Smooth muscle cell (in vitro differentiated cells): ENCODE results near the gene HNRNPCL1. TPM values are rescaled to one million over a fixed set of nuclear protein-coding genes. Genes with fewer than 3 reads are reported as not detected.
"Not testable (repeated sequence)": the region's sequence is repeated elsewhere in the genome, so short reads cannot be mapped to it uniquely, and the experiment has no call there.

ENCODE experiments used
- DNase-seq: peaks from one replicate; lab custom pipeline; 2025; ENCODE audit not compliant: unreplicated experiment; lab: John Stamatoyannopoulos, UW
- H2AFZ ChIP-seq: fragments of 200-600 bp; sonication (generic); 2 replicates; pipeline ENCODE4 v1.6.0; 2016; ENCODE audit warnings: antibody characterized with exemption, low read depth, mild to moderate bottlenecking
- H3F3A ChIP-seq: fragments of 200-600 bp; sonication (generic); 2 replicates; pipeline ENCODE4 v1.6.0; 2017; ENCODE audit warnings: antibody characterized with exemption, low read depth
- H3K27ac ChIP-seq: fragments of 200-600 bp; sonication (generic); 2 replicates; pipeline ENCODE4 v1.5.1; 2016; ENCODE audit warnings: low read depth, mild to moderate bottlenecking
- H3K27me3 ChIP-seq: fragments of 200-600 bp; sonication (generic); 2 replicates; pipeline ENCODE4 v1.6.1; 2016; ENCODE audit warnings: low read depth, mild to moderate bottlenecking
- H3K36me3 ChIP-seq: fragments of 200-600 bp; sonication (generic); 2 replicates; pipeline ENCODE4 v1.5.1; 2016; ENCODE audit warnings: low read depth
- H3K4me1 ChIP-seq: fragments of 200-600 bp; sonication (generic); 2 replicates; pipeline ENCODE4 v1.5.1; 2016; ENCODE audit warnings: low read depth
- H3K4me2 ChIP-seq: fragments of 200-600 bp; sonication (generic); 2 replicates; pipeline ENCODE4 v1.6.0; 2016; ENCODE audit warnings: mild to moderate bottlenecking
- H3K4me3 ChIP-seq: fragments of 200-600 bp; sonication (generic); 2 replicates; pipeline ENCODE4 v1.5.1; 2016; ENCODE audit warnings: mild to moderate bottlenecking
- H3K79me2 ChIP-seq: fragments of 200-600 bp; sonication (generic); 2 replicates; pipeline ENCODE4 v1.6.0; 2016; ENCODE audit warnings: low read depth, mild to moderate bottlenecking
- H3K9ac ChIP-seq: fragments of 200-600 bp; sonication (generic); 2 replicates; pipeline ENCODE4 v1.6.0; 2016; ENCODE audit warnings: low read depth
- H3K9me3 ChIP-seq: fragments of 200-600 bp; sonication (generic); replicated peaks from 2 replicates; pipeline ENCODE4 v1.5.1; 2016; ENCODE audit warnings: low read depth
- H4K20me1 ChIP-seq: fragments of 200-600 bp; sonication (generic); 2 replicates; pipeline ENCODE4 v1.6.0; 2016; ENCODE audit warnings: low read depth
- WGBS: methylation state at CpG from one replicate; pipeline ENCODE4 v1.1.7; 2016; ENCODE audit warnings: low lambda C conversion rate; 5-methylcytosine and 5-hydroxymethylcytosine counted together
- polyA plus RNA-seq: library from polyadenylated mRNA; unstranded; fragments of >200 nt; fragmentation: Nextera tagmentation; extraction: Ambion mirVana; gene quantifications from 2 replicates; pipeline ENCODE4 v1.2.1, GENCODE V29; 2016
- total RNA-seq: library from RNA; depleted of rRNA; stranded (reverse); fragments of >200 nt; gene quantifications from 2 replicates; pipeline ENCODE4 v1.2.3, GENCODE V29; 2014
- TF ChIP-seq, protein P1 (sequence below): fragments of 200-600 bp; sonication (generic); IDR thresholded peaks from 2 replicates; pipeline ENCODE4 v1.5.1; 2017; ENCODE audit warnings: borderline replicate concordance, mild to moderate bottlenecking, antibody characterized with exemption; ENCODE audit not compliant: insufficient read depth, poor library complexity, severe bottlenecking

HNRNPCL1 gene
- total and polyA plus RNA-seq, 2 experiments from 2014 or later, result not detected

DNA sequence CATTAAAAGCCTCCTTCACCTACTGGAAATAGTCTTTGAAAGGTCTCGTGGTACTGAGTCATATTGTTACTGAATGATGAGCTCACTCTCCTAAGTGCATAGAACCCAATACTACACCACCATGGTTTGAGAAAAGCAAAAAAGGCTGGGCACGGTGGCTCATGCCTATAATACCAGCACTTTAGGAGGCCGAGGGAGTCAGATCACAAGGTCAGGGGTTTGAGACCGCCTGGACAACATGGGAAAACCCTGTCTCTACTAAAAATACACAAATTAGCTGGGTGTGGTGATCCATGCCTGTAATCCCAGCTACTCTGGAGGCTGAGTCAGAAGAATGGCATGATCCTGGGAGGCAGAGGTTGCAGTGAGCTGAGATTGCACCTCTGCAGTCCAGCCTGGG lies 3.3 kb upstream of the HNRNPCL1 start:
- no peak overlapping the region for H3K9ac ChIP-seq
- H3F3A ChIP-seq, result no peaks in the 10 kb centered on the region
- TF ChIP-seq, protein P1, sequence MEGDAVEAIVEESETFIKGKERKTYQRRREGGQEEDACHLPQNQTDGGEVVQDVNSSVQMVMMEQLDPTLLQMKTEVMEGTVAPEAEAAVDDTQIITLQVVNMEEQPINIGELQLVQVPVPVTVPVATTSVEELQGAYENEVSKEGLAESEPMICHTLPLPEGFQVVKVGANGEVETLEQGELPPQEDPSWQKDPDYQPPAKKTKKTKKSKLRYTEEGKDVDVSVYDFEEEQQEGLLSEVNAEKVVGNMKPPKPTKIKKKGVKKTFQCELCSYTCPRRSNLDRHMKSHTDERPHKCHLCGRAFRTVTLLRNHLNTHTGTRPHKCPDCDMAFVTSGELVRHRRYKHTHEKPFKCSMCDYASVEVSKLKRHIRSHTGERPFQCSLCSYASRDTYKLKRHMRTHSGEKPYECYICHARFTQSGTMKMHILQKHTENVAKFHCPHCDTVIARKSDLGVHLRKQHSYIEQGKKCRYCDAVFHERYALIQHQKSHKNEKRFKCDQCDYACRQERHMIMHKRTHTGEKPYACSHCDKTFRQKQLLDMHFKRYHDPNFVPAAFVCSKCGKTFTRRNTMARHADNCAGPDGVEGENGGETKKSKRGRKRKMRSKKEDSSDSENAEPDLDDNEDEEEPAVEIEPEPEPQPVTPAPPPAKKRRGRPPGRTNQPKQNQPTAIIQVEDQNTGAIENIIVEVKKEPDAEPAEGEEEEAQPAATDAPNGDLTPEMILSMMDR, result no peak
- H3K4me1 ChIP-seq, result no peaks in the 10 kb centered on the region
- no peak for DNase-seq
- no peaks in the 10 kb centered on the region for H4K20me1 ChIP-seq
- no peaks in the 10 kb centered on the region for H3K79me2 ChIP-seq
- H3K27ac ChIP-seq, result no peak overlapping the region
- no peaks in the 10 kb centered on the region for H3K36me3 ChIP-seq
- no peak overlapping the region for H3K4me2 ChIP-seq
- 46% methylated on average over 4 of the region's 4 CpGs for WGBS
- no peak overlapping the region for H2AFZ ChIP-seq
- no peak overlapping the region for H3K4me3 ChIP-seq
- H3K9me3 ChIP-seq, result peaks cover 3% of the 10 kb centered on the region
- no peaks in the 10 kb centered on the region for H3K27me3 ChIP-seq

DNA sequence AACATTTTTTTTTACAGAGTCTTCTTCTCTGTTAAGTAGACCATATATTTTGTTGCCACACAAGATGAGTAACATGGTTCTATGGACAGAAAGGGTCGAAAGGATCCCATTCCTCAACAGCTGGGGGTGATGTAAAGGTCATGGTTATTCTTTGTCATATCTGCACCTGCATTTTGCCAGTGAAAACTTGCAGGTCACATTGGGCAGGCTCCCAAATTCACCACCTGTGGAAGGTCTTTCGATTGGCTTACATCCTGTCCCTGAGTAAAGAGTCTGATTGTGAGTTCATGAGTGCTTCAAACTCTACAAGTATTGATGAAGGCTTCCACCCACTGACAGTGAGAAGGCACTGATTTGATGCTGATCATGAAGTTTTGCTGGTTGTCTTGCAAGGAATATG lies 15.3 kb downstream of the HNRNPCL1 start:
- not testable (repeated sequence) for H3K4me3 ChIP-seq, H3K79me2 ChIP-seq, H3K27ac ChIP-seq, H2AFZ ChIP-seq, H3K9me3 ChIP-seq, DNase-seq, H3F3A ChIP-seq, H3K4me2 ChIP-seq, H3K9ac ChIP-seq, H4K20me1 ChIP-seq, H3K36me3 ChIP-seq, H3K4me1 ChIP-seq, H3K27me3 ChIP-seq
- WGBS, result 58% methylated on average over 2 of the region's 2 CpGs

DNA sequence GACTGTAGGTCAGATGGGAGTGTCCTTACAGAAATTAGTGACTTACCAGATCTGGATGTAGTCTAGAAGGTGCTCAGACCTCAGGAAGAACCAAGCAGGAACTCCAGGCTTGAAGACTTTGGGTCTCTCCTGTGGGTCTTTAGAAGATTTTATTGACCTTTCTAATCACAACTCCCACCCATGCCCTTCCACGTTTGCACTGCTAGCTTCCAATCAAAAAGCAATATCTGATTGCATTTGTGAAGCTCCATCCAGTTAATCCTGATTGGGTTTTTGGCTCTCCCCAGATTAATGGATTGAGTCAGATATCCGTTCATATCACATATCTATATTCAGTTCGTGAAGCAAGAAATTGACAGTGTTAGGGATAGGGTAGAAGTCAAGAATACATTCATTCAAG lies 17.2 kb downstream of the HNRNPCL1 start, which contains the start of gene PRAMEF11:
PRAMEF11 (minus strand) TSS at position 101 of the 400 bp plus-strand sequence. CDS start 2,621 bp downstream, outside the sequence.
- not testable (repeated sequence) for H3K9ac ChIP-seq, H4K20me1 ChIP-seq, DNase-seq, H2AFZ ChIP-seq, H3F3A ChIP-seq, H3K27me3 ChIP-seq, H3K4me2 ChIP-seq, H3K27ac ChIP-seq, H3K79me2 ChIP-seq, H3K4me1 ChIP-seq, H3K4me3 ChIP-seq, H3K36me3 ChIP-seq, H3K9me3 ChIP-seq
- 38% methylated on average over 3 of the region's 3 CpGs for WGBS

DNA sequence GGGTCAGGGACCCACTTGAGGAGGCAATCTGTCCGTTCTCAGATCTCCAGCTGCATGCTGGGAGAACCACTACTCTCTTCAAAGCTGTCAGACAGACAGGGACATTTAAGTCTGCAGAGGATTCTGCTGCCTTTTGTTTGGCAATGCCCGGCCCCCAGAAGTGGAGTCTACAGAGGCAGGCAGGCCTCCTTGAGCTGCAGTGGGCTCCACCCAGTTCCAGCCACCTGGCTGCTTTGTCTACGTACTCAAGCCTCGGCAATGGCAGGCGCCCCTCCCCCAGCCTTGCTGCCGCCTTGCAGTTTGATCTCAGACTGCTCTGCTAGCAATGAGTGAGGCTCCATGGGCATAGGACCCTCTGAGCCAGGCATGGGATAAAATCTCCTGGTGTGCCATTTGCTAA lies 29.5 kb downstream of the HNRNPCL1 start:
- H4K20me1 ChIP-seq, H3K4me3 ChIP-seq, H3K4me2 ChIP-seq, H3K79me2 ChIP-seq, H3K9ac ChIP-seq, H3K9me3 ChIP-seq, DNase-seq, H3F3A ChIP-seq, H2AFZ ChIP-seq, H3K36me3 ChIP-seq, H3K27me3 ChIP-seq, H3K4me1 ChIP-seq, H3K27ac ChIP-seq: not testable (repeated sequence)
- 72% methylated on average over 6 of the region's 6 CpGs for WGBS

DNA sequence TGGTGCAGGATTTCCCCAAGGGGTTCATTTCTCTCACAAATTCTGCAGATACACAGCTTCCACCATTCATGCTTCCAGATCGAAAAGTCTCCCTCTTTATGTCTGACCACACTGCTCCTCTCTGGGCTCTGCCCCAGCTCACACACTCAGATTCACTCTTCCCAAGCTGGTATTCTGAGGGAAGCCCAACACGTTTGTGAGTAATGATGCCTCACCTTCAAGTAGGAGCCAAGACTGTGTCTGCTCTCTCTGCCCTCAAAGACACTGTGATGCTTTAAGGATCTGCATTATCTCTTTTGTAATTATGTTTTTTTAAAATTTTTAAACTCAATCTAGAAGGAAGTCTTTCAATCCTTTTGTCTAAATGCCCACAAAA lies 37.1 kb downstream of the HNRNPCL1 start:
- Histone ChIP-seq H3K4me3 (no peak overlapping the region), H3K79me2 (no peaks in the 10 kb centered on the region), H3K36me3 (no peaks in the 10 kb centered on the region), H3K27ac (no peak overlapping the region), H3F3A (no peaks in the 10 kb centered on the region), H4K20me1 (no peaks in the 10 kb centered on the region), H3K9ac (no peak overlapping the region), H3K4me2 (no peak overlapping the region), H3K9me3 (no peaks in the 10 kb centered on the region), H2AFZ (no peak overlapping the region), H3K4me1 (no peaks in the 10 kb centered on the region), H3K27me3 (no peaks in the 10 kb centered on the region)
- TF ChIP-seq, protein P1, result no peak
- WGBS, result 45% methylated on average over 2 of the region's 2 CpGs
- DNase-seq, result no peak
